ENCODE measurements around the gene NTRK3.

The NTRK3 gene

GRCh38 chr15:88190232-88190631, 66.3 kb downstream of the NTRK3 start:
- no peaks in the 10 kb centered on the region for H3K36me3 ChIP-seq (ENCODE audit: control insufficient read depth, insufficient read depth, low read length)
- H3K27ac ChIP-seq (ENCODE audit: insufficient read depth, low read length, poor library complexity, severe bottlenecking), result no peak overlapping the region
- H3K4me3 ChIP-seq (ENCODE audit: insufficient read depth, low read depth, low read length, poor library complexity, severe bottlenecking), result no peak overlapping the region
- no peaks in the 10 kb centered on the region for H3K27me3 ChIP-seq (replicated peaks; ENCODE audit: control insufficient read depth, insufficient read depth, low read length, poor library complexity, severe bottlenecking)
- no peaks in the 10 kb centered on the region for H3K4me1 ChIP-seq (ENCODE audit: control insufficient read depth, insufficient read depth, low read length, poor library complexity, severe bottlenecking)
- no peaks in the 10 kb centered on the region for H3K9me3 ChIP-seq (ENCODE audit: control insufficient read depth, low read length)
- no peak for DNase-seq

- no peak for DNase-seq
- H3K27ac ChIP-seq (ENCODE audit: insufficient read depth, low read length, poor library complexity, severe bottlenecking), result no peak overlapping the region
- H3K4me1 ChIP-seq (ENCODE audit: control insufficient read depth, insufficient read depth, low read length, poor library complexity, severe bottlenecking), result no peaks in the 10 kb centered on the region
- H3K9me3 ChIP-seq (ENCODE audit: control insufficient read depth, low read length), result no peaks in the 10 kb centered on the region
- H3K27me3 ChIP-seq (replicated peaks; ENCODE audit: control insufficient read depth, insufficient read depth, low read length, poor library complexity, severe bottlenecking), result no peaks in the 10 kb centered on the region
- H3K36me3 ChIP-seq (ENCODE audit: control insufficient read depth, insufficient read depth, low read length), result no peaks in the 10 kb centered on the region
- no peak overlapping the region for H3K4me3 ChIP-seq (ENCODE audit: insufficient read depth, low read depth, low read length, poor library complexity, severe bottlenecking)
These were observed 68.2 kb downstream of the NTRK3 start for GRCh38 chr15:88188300-88188699.

- Histone ChIP-seq H3K36me3 (ENCODE audit: control insufficient read depth, insufficient read depth, low read length) (no peaks in the 10 kb centered on the region), H3K27ac (ENCODE audit: insufficient read depth, low read length, poor library complexity, severe bottlenecking) (no peak overlapping the region), H3K9me3 (ENCODE audit: control insufficient read depth, low read length) (no peaks in the 10 kb centered on the region), H3K27me3 (replicated peaks; ENCODE audit: control insufficient read depth, insufficient read depth, low read length, poor library complexity, severe bottlenecking) (no peaks in the 10 kb centered on the region), H3K4me1 (ENCODE audit: control insufficient read depth, insufficient read depth, low read length, poor library complexity, severe bottlenecking) (no peaks in the 10 kb centered on the region), H3K4me3 (ENCODE audit: insufficient read depth, low read depth, low read length, poor library complexity, severe bottlenecking) (no peak overlapping the region)
- no peak for DNase-seq
These were observed 69.3 kb downstream of the NTRK3 start for GRCh38 chr15:88187195-88187594.

GRCh38 chr15:88185584-88185983, 71.0 kb downstream of the NTRK3 start:
- H3K4me3 ChIP-seq (ENCODE audit: insufficient read depth, low read depth, low read length, poor library complexity, severe bottlenecking), result no peak overlapping the region
- no peaks in the 10 kb centered on the region for H3K27me3 ChIP-seq (replicated peaks; ENCODE audit: control insufficient read depth, insufficient read depth, low read length, poor library complexity, severe bottlenecking)
- H3K4me1 ChIP-seq (ENCODE audit: control insufficient read depth, insufficient read depth, low read length, poor library complexity, severe bottlenecking), result no peaks in the 10 kb centered on the region
- H3K36me3 ChIP-seq (ENCODE audit: control insufficient read depth, insufficient read depth, low read length), result no peaks in the 10 kb centered on the region
- H3K27ac ChIP-seq (ENCODE audit: insufficient read depth, low read length, poor library complexity, severe bottlenecking), result no peak overlapping the region
- no peak for DNase-seq
- no peaks in the 10 kb centered on the region for H3K9me3 ChIP-seq (ENCODE audit: control insufficient read depth, low read length)

- Histone ChIP-seq H3K9me3 (ENCODE audit: control insufficient read depth, low read length) (no peaks in the 10 kb centered on the region), H3K27me3 (replicated peaks; ENCODE audit: control insufficient read depth, insufficient read depth, low read length, poor library complexity, severe bottlenecking) (no peaks in the 10 kb centered on the region), H3K36me3 (ENCODE audit: control insufficient read depth, insufficient read depth, low read length) (no peaks in the 10 kb centered on the region), H3K4me3 (ENCODE audit: insufficient read depth, low read depth, low read length, poor library complexity, severe bottlenecking) (no peak overlapping the region), H3K4me1 (ENCODE audit: control insufficient read depth, insufficient read depth, low read length, poor library complexity, severe bottlenecking) (no peaks in the 10 kb centered on the region), H3K27ac (ENCODE audit: insufficient read depth, low read length, poor library complexity, severe bottlenecking) (no peak overlapping the region)
- DNase-seq, result no peak
These were observed 74.9 kb downstream of the NTRK3 start for GRCh38 chr15:88181613-88182012.

GRCh38 chr15:88179562-88179961, 77.0 kb downstream of the NTRK3 start:
- Histone ChIP-seq H3K9me3 (ENCODE audit: control insufficient read depth, low read length) (no peaks in the 10 kb centered on the region), H3K36me3 (ENCODE audit: control insufficient read depth, insufficient read depth, low read length) (no peaks in the 10 kb centered on the region), H3K4me3 (ENCODE audit: insufficient read depth, low read depth, low read length, poor library complexity, severe bottlenecking) (no peak overlapping the region), H3K27ac (ENCODE audit: insufficient read depth, low read length, poor library complexity, severe bottlenecking) (no peak overlapping the region), H3K27me3 (replicated peaks; ENCODE audit: control insufficient read depth, insufficient read depth, low read length, poor library complexity, severe bottlenecking) (no peaks in the 10 kb centered on the region), H3K4me1 (ENCODE audit: control insufficient read depth, insufficient read depth, low read length, poor library complexity, severe bottlenecking) (no peaks in the 10 kb centered on the region)
- DNase-seq, result no peak

- Histone ChIP-seq H3K27me3 (replicated peaks; ENCODE audit: control insufficient read depth, insufficient read depth, low read length, poor library complexity, severe bottlenecking) (no peaks in the 10 kb centered on the region), H3K4me3 (ENCODE audit: insufficient read depth, low read depth, low read length, poor library complexity, severe bottlenecking) (no peak overlapping the region), H3K36me3 (ENCODE audit: control insufficient read depth, insufficient read depth, low read length) (no peaks in the 10 kb centered on the region), H3K9me3 (ENCODE audit: control insufficient read depth, low read length) (no peaks in the 10 kb centered on the region), H3K27ac (ENCODE audit: insufficient read depth, low read length, poor library complexity, severe bottlenecking) (no peak overlapping the region), H3K4me1 (ENCODE audit: control insufficient read depth, insufficient read depth, low read length, poor library complexity, severe bottlenecking) (no peaks in the 10 kb centered on the region)
- no peak for DNase-seq
These were observed 77.9 kb downstream of the NTRK3 start for GRCh38 chr15:88178631-88179030.

GRCh38 chr15:88177451-88177850, 79.1 kb downstream of the NTRK3 start:
- Histone ChIP-seq H3K27me3 (replicated peaks; ENCODE audit: control insufficient read depth, insufficient read depth, low read length, poor library complexity, severe bottlenecking) (no peaks in the 10 kb centered on the region), H3K9me3 (ENCODE audit: control insufficient read depth, low read length) (no peaks in the 10 kb centered on the region), H3K27ac (ENCODE audit: insufficient read depth, low read length, poor library complexity, severe bottlenecking) (no peak overlapping the region), H3K4me3 (ENCODE audit: insufficient read depth, low read depth, low read length, poor library complexity, severe bottlenecking) (no peak overlapping the region), H3K36me3 (ENCODE audit: control insufficient read depth, insufficient read depth, low read length) (no peaks in the 10 kb centered on the region), H3K4me1 (ENCODE audit: control insufficient read depth, insufficient read depth, low read length, poor library complexity, severe bottlenecking) (no peaks in the 10 kb centered on the region)
- no peak for DNase-seq

- H3K27ac ChIP-seq (ENCODE audit: insufficient read depth, low read length, poor library complexity, severe bottlenecking), result no peak overlapping the region
- no peaks in the 10 kb centered on the region for H3K9me3 ChIP-seq (ENCODE audit: control insufficient read depth, low read length)
- H3K36me3 ChIP-seq (ENCODE audit: control insufficient read depth, insufficient read depth, low read length), result no peaks in the 10 kb centered on the region
- H3K4me1 ChIP-seq (ENCODE audit: control insufficient read depth, insufficient read depth, low read length, poor library complexity, severe bottlenecking), result no peaks in the 10 kb centered on the region
- no peak for DNase-seq
- H3K4me3 ChIP-seq (ENCODE audit: insufficient read depth, low read depth, low read length, poor library complexity, severe bottlenecking), result no peak overlapping the region
- H3K27me3 ChIP-seq (replicated peaks; ENCODE audit: control insufficient read depth, insufficient read depth, low read length, poor library complexity, severe bottlenecking), result no peaks in the 10 kb centered on the region
These were observed 82.0 kb downstream of the NTRK3 start for GRCh38 chr15:88174571-88174970.

GRCh38 chr15:88166082-88166993, 90.2 kb downstream of the NTRK3 start:
- Histone ChIP-seq H3K4me3 (ENCODE audit: insufficient read depth, low read depth, low read length, poor library complexity, severe bottlenecking) (no peak overlapping the region), H3K27ac (ENCODE audit: insufficient read depth, low read length, poor library complexity, severe bottlenecking) (no peak overlapping the region), H3K4me1 (ENCODE audit: control insufficient read depth, insufficient read depth, low read length, poor library complexity, severe bottlenecking) (no peaks in the 10 kb centered on the region), H3K9me3 (ENCODE audit: control insufficient read depth, low read length) (no peaks in the 10 kb centered on the region), H3K36me3 (ENCODE audit: control insufficient read depth, insufficient read depth, low read length) (no peaks in the 10 kb centered on the region), H3K27me3 (replicated peaks; ENCODE audit: control insufficient read depth, insufficient read depth, low read length, poor library complexity, severe bottlenecking) (no peaks in the 10 kb centered on the region)
- no peak for DNase-seq
